Mesenchymal stem cell (in vitro differentiated cells and primary cell): ENCODE data around the gene TBCD.

Experiments used
- DNase-seq: peaks from one replicate; pipeline ENCODE4 v3.0.0-alpha.2; 2013
- H2AFZ ChIP-seq: one replicate; pipeline ENCODE4 v1.6.1; 2013; ENCODE audit warnings: low read depth, mild to moderate bottlenecking, control low read depth, inconsistent platforms, low read length, moderate library complexity
- H2AK5ac ChIP-seq: 2 replicates; pipeline ENCODE4 v1.6.1; 2013; ENCODE audit warnings: low read length, moderate library complexity, mild to moderate bottlenecking, inconsistent platforms; ENCODE audit not compliant: severe bottlenecking
- H2BK120ac ChIP-seq: one replicate; pipeline ENCODE4 v1.6.1; 2013; ENCODE audit warnings: low read depth, mild to moderate bottlenecking, inconsistent platforms, low read length, moderate library complexity
- H2BK12ac ChIP-seq, 2 experiments: one replicate each; pipeline ENCODE4 v1.6.1; 2013; ENCODE audit warnings: inconsistent platforms in 2 of 2, low read length in 2 of 2, mild to moderate bottlenecking in 2 of 2, moderate library complexity in 2 of 2, control low read depth in 1 of 2
- H2BK15ac ChIP-seq: one replicate; pipeline ENCODE4 v1.6.1; 2013; ENCODE audit warnings: mild to moderate bottlenecking, low read depth, inconsistent platforms; ENCODE audit not compliant: poor library complexity, severe bottlenecking
- H2BK5ac ChIP-seq: 2 replicates; pipeline ENCODE4 v1.6.1; 2013; ENCODE audit warnings: low read depth, mild to moderate bottlenecking, low read length, control low read depth, inconsistent platforms; ENCODE audit not compliant: poor library complexity, severe bottlenecking
- H3K14ac ChIP-seq, 2 experiments: one replicate each; pipeline ENCODE4 v1.6.1; 2013; ENCODE audit warnings: inconsistent platforms in 2 of 2, low read length in 2 of 2, control low read depth in 1 of 2, mild to moderate bottlenecking in 1 of 2, moderate library complexity in 1 of 2
- H3K18ac ChIP-seq, 2 experiments: one replicate each; pipeline ENCODE4 v1.6.1; 2013; ENCODE audit warnings: inconsistent platforms in 2 of 2, low read length in 2 of 2, control low read depth in 1 of 2, low read depth in 1 of 2, mild to moderate bottlenecking in 1 of 2
- H3K23ac ChIP-seq, 2 experiments: one replicate each; pipeline ENCODE4 v1.6.1; 2013; ENCODE audit warnings: inconsistent platforms in 2 of 2, low read length in 2 of 2, mild to moderate bottlenecking in 2 of 2, moderate library complexity in 2 of 2, control low read depth in 1 of 2
- H3K27ac ChIP-seq: 2 replicates; pipeline ENCODE4 v1.5.1; 2013; ENCODE audit warnings: mild to moderate bottlenecking, moderate library complexity, low read length, control low read depth, inconsistent platforms; ENCODE audit not compliant: poor library complexity, severe bottlenecking
- H3K27me3 ChIP-seq, 2 experiments: 2 replicates each; pipeline versions ENCODE4 v1.6.1 to v1.7.0; 2013; ENCODE audit warnings: low read length in 2 of 2, mild to moderate bottlenecking in 2 of 2, moderate library complexity in 2 of 2, control low read depth in 1 of 2, inconsistent platforms in 1 of 2; ENCODE audit not compliant: control insufficient read depth in 1 of 2, insufficient read depth in 1 of 2
- H3K36me3 ChIP-seq, 2 experiments: 2 replicates each; pipeline versions ENCODE4 v1.6.1 to v1.7.0; 2013; ENCODE audit warnings: low read length in 2 of 2, control low read depth in 1 of 2, inconsistent platforms in 1 of 2, low read depth in 1 of 2, mild to moderate bottlenecking in 1 of 2; ENCODE audit not compliant: insufficient read depth in 2 of 2, control insufficient read depth in 1 of 2
- H3K4ac ChIP-seq, 2 experiments: one replicate each; pipeline ENCODE4 v1.6.1; 2013; ENCODE audit warnings: inconsistent platforms in 2 of 2, low read length in 2 of 2, mild to moderate bottlenecking in 2 of 2, moderate library complexity in 2 of 2, control low read depth in 1 of 2, low read depth in 1 of 2
- H3K4me1 ChIP-seq: 2 replicates; pipeline ENCODE4 v1.6.1; 2013; ENCODE audit warnings: low read depth, low read length, control low read depth; ENCODE audit not compliant: control insufficient read depth, insufficient read depth
- H3K4me2 ChIP-seq: 2 replicates; pipeline ENCODE4 v1.6.1; 2013; ENCODE audit warnings: low read length, mild to moderate bottlenecking, inconsistent platforms; ENCODE audit not compliant: poor library complexity, severe bottlenecking
- H3K4me3 ChIP-seq, 2 experiments: 2 replicates each; pipeline versions ENCODE4 v1.5.1 to v1.7.0; 2013; ENCODE audit warnings: low read length in 2 of 2, mild to moderate bottlenecking in 2 of 2, control low read depth in 1 of 2, low read depth in 1 of 2; ENCODE audit not compliant: insufficient read depth in 1 of 2
- H3K79me1 ChIP-seq: replicated peaks from 2 replicates; pipeline ENCODE4 v1.6.1; 2013; ENCODE audit warnings: mild to moderate bottlenecking, control low read depth, low read length, inconsistent platforms; ENCODE audit not compliant: poor library complexity, severe bottlenecking
- H3K9ac ChIP-seq: 2 replicates; pipeline ENCODE4 v1.7.0; 2013; ENCODE audit warnings: mild to moderate bottlenecking, low read length, moderate library complexity
- H3K9me3 ChIP-seq: 2 replicates; pipeline ENCODE4 v1.7.0; 2013; ENCODE audit warnings: mild to moderate bottlenecking, low read length; ENCODE audit not compliant: control insufficient read depth
- H4K8ac ChIP-seq: one replicate; pipeline ENCODE4 v1.6.1; 2013; ENCODE audit warnings: inconsistent platforms, mild to moderate bottlenecking, low read length, moderate library complexity
- H4K91ac ChIP-seq: one replicate; pipeline ENCODE4 v1.6.1; 2013; ENCODE audit warnings: mild to moderate bottlenecking, low read length, inconsistent platforms
- WGBS: methylation state at CpG from one replicate; pipeline ENCODE4 v1.1.7; 2013; ENCODE audit warnings: mixed read lengths; 5-methylcytosine and 5-hydroxymethylcytosine counted together

TBCD gene

DNA sequence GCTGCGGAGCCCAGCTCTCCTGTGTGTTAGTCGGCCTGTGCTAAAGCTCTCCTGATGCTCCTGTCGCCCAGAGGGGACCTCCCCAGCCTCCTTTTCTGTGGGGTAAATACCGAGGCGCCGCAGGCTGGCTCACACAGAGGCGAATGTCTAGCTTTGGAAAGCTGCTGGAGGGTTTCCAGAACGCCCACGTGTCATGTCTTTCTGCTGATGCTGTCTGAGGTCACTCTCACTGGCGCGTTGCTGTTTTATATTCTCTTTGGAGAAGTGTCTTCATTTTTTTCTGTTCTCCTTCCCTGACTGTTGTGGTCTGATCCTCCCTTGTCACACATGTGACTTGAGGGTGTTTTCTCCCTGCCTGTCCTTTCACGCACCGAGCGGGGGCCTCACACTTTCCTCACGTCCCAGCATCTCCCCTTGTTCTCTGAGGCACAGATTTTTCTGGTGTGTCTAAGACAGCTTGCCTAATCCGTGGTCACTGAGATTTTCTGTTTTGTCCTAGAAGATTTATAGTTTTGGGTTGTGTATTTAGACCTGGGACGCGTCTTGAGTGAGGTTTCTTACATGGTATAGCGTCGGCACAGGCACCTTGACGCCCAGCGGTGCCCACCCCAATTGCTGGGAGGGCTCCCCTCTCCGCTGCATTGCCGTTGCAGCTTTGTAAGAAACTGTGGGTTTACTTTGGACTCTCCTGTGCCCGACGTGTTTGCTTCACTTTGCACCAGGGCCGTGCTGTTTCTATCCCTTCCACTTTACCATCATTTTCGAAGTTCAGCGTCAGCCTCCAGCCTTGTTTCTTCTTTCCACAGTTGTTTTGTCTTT is 180.0 kb downstream of the TBCD start:
- no peak overlapping the region for H2BK120ac ChIP-seq
- H3K23ac ChIP-seq = no peak overlapping the region
- H3K9me3 ChIP-seq = no peaks in the 10 kb centered on the region
- no peak overlapping the region for H3K14ac ChIP-seq
- H3K4me2 ChIP-seq = no peak overlapping the region
- H3K9ac ChIP-seq = peak overlapping the region; percentile 81
- H2AK5ac ChIP-seq = peak overlapping the region; percentile 75
- peak overlapping the region; percentile 11 for H4K91ac ChIP-seq
- H3K27me3 ChIP-seq = no peaks in the 10 kb centered on the region
- peak overlapping the region; percentile 55 for H3K27ac ChIP-seq
- H4K8ac ChIP-seq = no peak overlapping the region
- H3K18ac ChIP-seq = no peak overlapping the region
- 96% methylated on average over 29 of the region's 29 CpGs for WGBS
- H2BK5ac ChIP-seq = no peak overlapping the region
- H3K36me3 ChIP-seq = peaks cover 50 to 67% of the 10 kb centered on the region in 2 experiments
- H2BK15ac ChIP-seq = no peak overlapping the region
- DNase-seq = no peak
- no peak overlapping the region for H3K4me3 ChIP-seq
- H2BK12ac ChIP-seq = no peak overlapping the region
- peaks cover 26% of the 10 kb centered on the region for H3K4me1 ChIP-seq
- no peak overlapping the region for H2AFZ ChIP-seq
- peaks cover 5% of the 10 kb centered on the region for H3K79me1 ChIP-seq
- no peak overlapping the region for H3K4ac ChIP-seq

DNA sequence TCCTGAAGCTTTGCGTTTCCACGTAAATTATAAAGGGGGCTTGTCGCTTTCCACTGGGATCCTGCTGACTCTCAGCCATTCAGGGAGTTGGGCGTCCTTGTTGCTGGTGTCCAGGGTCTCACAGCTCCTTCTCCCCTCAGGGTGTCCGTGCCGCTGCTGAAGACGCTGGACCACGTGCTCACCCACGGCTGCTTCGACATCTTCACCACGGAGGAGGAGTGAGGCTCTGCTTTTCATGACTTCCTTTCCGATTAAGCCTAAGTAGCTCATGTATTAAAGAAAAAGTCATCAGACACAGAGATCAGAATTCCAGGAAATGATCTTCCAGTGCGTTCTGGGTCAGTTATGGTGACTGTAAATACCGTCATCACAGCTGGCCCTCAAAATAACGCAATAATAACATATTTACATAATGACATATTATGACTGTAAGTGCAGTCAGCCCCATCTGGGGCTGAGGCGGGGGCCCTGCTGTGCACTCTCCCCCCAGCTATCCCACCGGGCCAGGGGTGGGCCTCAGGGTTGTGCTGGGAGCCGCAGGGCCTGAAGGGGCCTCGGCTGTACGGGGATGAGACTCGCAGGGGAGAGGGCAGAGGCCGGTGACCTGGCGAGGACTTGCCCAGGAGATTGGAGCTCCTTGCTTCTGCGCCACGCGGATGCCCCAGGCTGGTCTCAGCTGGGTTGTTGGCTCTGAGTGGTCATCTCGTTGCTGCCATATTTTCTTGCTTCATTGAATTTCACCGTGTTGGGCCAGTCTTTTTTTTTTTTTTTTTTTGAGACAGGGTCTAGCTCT is 180.8 kb downstream of the TBCD start:
- Histone ChIP-seq H2AFZ (no peak overlapping the region), H2BK15ac (no peak overlapping the region), H3K23ac (no peak overlapping the region), H4K91ac (peak overlapping the region; percentile 28), H3K4me2 (no peak overlapping the region), H2BK120ac (no peak overlapping the region), H2BK5ac (no peak overlapping the region), H3K4me1 (peaks cover 28% of the 10 kb centered on the region), H3K9me3 (no peaks in the 10 kb centered on the region), H3K4ac (no peak overlapping the region), H3K79me1 (peaks cover 5% of the 10 kb centered on the region), H2BK12ac (no peak overlapping the region), H2AK5ac (peak overlapping the region; percentile 75), H3K9ac (peak overlapping the region; percentile 81), H4K8ac (no peak overlapping the region), H3K36me3 (peaks cover 50 to 65% of the 10 kb centered on the region in 2 experiments), H3K4me3 (no peak overlapping the region), H3K27ac (peak overlapping the region; percentile 55), H3K18ac (no peak overlapping the region), H3K14ac (no peak overlapping the region), H3K27me3 (no peaks in the 10 kb centered on the region)
- 93% methylated on average over 28 of the region's 28 CpGs for WGBS
- DNase-seq = no peak

DNA sequence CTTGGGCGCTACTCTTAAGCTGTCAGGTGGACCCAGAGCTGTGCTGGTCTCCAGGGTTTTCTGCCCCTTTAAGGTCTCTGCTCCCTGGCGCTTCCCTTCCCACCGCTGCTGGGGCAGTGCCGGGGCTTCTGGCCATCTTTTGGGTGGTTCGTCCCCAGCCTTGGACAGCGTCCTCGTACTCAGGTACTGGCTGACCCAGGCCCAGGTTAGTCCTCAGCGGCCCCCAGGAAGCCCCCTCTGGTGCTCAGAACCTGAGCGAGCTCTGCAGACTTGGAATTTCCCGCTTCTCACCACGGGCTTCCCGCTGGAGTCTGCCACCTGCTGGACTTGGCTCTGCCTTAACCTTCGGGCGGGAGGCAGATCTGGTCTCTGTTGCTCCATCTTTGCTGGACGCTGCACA is 182.0 kb downstream of the TBCD start:
- Histone ChIP-seq H2BK15ac (no peak overlapping the region), H3K14ac (no peak overlapping the region), H2BK120ac (no peak overlapping the region), H2BK12ac (no peak overlapping the region), H3K79me1 (peaks cover 5% of the 10 kb centered on the region), H3K4me1 (peaks cover 27% of the 10 kb centered on the region), H3K27me3 (no peaks in the 10 kb centered on the region), H2AK5ac (no peak overlapping the region), H3K9ac (no peak overlapping the region), H2BK5ac (no peak overlapping the region), H3K4me3 (no peak overlapping the region), H4K91ac (no peak overlapping the region), H2AFZ (no peak overlapping the region), H3K9me3 (no peaks in the 10 kb centered on the region), H3K27ac (no peak overlapping the region), H3K36me3 (peaks cover 45 to 68% of the 10 kb centered on the region in 2 experiments), H3K4me2 (no peak overlapping the region), H3K18ac (no peak overlapping the region), H3K23ac (no peak overlapping the region), H3K4ac (no peak overlapping the region), H4K8ac (no peak overlapping the region)
- no peak for DNase-seq
- WGBS = 96% methylated on average over 15 of the region's 15 CpGs
